Keratinocyte (primary cell): ENCODE measurements around the gene TMEM234. TPM values are rescaled to one million over a fixed set of nuclear protein-coding genes. Genes with fewer than 3 reads are reported as not detected.

Source experiments
- DNase-seq: peaks from one replicate; pipeline ENCODE4 v3.0.0-alpha.2; 2011; ENCODE audit warnings: low read depth, missing footprints, low spot score
- FAIRE-seq: peaks from 2 replicates; lab custom pipeline; 2011; peaks lifted over from hg19 to GRCh38; lab: Jason Lieb, UNC
- H2AFZ ChIP-seq: 2 replicates; pipeline ENCODE4 v1.6.0; 2012; ENCODE audit warnings: low read length, control low read depth, inconsistent platforms; ENCODE audit not compliant: control insufficient read depth
- H3K27ac ChIP-seq: 2 replicates; pipeline ENCODE4 v1.5.1; 2011; ENCODE audit warnings: low read length; ENCODE audit not compliant: control insufficient read depth, insufficient read depth
- H3K27me3 ChIP-seq: 3 replicates; pipeline ENCODE4 v1.6.0; 2011; ENCODE audit warnings: low read length; ENCODE audit not compliant: control insufficient read depth, insufficient read depth; ENCODE audit errors: extremely low read depth
- H3K36me3 ChIP-seq, 2 experiments: 2 replicates in 1 of 2; 3 replicates in 1 of 2; pipeline ENCODE4 v1.5.1; 2011; ENCODE audit warnings: low read length in 2 of 2, mild to moderate bottlenecking in 1 of 2; ENCODE audit not compliant: control insufficient read depth in 2 of 2, insufficient read depth in 2 of 2; ENCODE audit errors: extremely low read depth in 1 of 2
- H3K4me1 ChIP-seq: 3 replicates; pipeline ENCODE4 v1.5.1; 2011; ENCODE audit warnings: low read length; ENCODE audit not compliant: control insufficient read depth, insufficient read depth; ENCODE audit errors: extremely low read depth
- H3K4me2 ChIP-seq: 3 replicates; pipeline ENCODE4 v1.6.0; 2011; ENCODE audit warnings: low read depth, low read length; ENCODE audit not compliant: control insufficient read depth, insufficient read depth; ENCODE audit errors: extremely low read depth
- H3K4me3 ChIP-seq, 3 experiments: fragments of 200-600 bp in 1 of 3; sonication (generic) in 1 of 3; 2 replicates in 2 of 3; 3 replicates in 1 of 3; pipeline ENCODE4 v1.5.1; 2011 to 2016; ENCODE audit warnings: low read length in 3 of 3, mild to moderate bottlenecking in 3 of 3, control low read depth in 2 of 3, inconsistent platforms in 1 of 3, low read depth in 1 of 3, mixed read lengths in 1 of 3, mixed run types in 1 of 3, moderate library complexity in 1 of 3; ENCODE audit not compliant: control insufficient read depth in 2 of 3, insufficient read depth in 2 of 3; ENCODE audit errors: extremely low read depth in 1 of 3
- H3K79me2 ChIP-seq: 2 replicates; pipeline ENCODE4 v1.6.0; 2012; ENCODE audit warnings: low read length; ENCODE audit not compliant: control insufficient read depth, insufficient read depth
- H3K9ac ChIP-seq: 3 replicates; pipeline ENCODE4 v1.6.0; 2011; ENCODE audit warnings: low read length; ENCODE audit not compliant: control insufficient read depth, insufficient read depth; ENCODE audit errors: extremely low read depth
- H3K9me1 ChIP-seq: 3 replicates; pipeline ENCODE4 v1.6.0; 2011; ENCODE audit warnings: low read length; ENCODE audit not compliant: control insufficient read depth, insufficient read depth; ENCODE audit errors: extremely low read depth
- H3K9me3 ChIP-seq: 2 replicates; pipeline ENCODE4 v1.5.1; 2012; ENCODE audit warnings: low read depth, low read length; ENCODE audit not compliant: control insufficient read depth
- H4K20me1 ChIP-seq: 3 replicates; pipeline ENCODE4 v1.6.0; 2011; ENCODE audit warnings: low read length; ENCODE audit not compliant: control insufficient read depth, insufficient read depth; ENCODE audit errors: extremely low read depth
- EZH2 ChIP-seq: IDR thresholded peaks from one replicate; pipeline ENCODE4 v1.6.1; 2012; ENCODE audit warnings: inconsistent platforms, mild to moderate bottlenecking, low read length, moderate library complexity
- dilution Hi-C: fragments of 300-500 bp; cut with MboI; formaldehyde crosslinking; loops from one replicate; pipeline ENCODE4 v1.7.0; 2020; ENCODE audit warnings: low sequenced_read_pairs; ENCODE audit not compliant: extremely low pct_ligation_motif_present
- polyA plus RNA-seq, 5 experiments: library from polyadenylated mRNA; depleted of rRNA in 3 of 5; stranded (reverse) in 3 of 5; stranded (forward) in 1 of 5; unstranded in 1 of 5; fragments of >200 nt; gene quantifications; 1 replicate in 1 of 5; 2 replicates in 3 of 5; 3 replicates in 1 of 5; pipeline versions ENCODE4 v1.2.1 to v1.2.3, GENCODE V29; 2011 to 2012; ENCODE audit warnings: missing spikeins in 2 of 5, low read depth in 1 of 5, low replicate concordance in 1 of 5
- TF ChIP-seq, protein P1 (sequence below), 3 experiments: IDR thresholded peaks in 1 of 3; conservative IDR thresholded peaks in 1 of 3; optimal IDR thresholded peaks in 1 of 3; 2 replicates in 2 of 3; 3 replicates in 1 of 3; pipeline versions ENCODE3 to v1.5.1; 2011; ENCODE audit warnings: low read length in 3 of 3, mild to moderate bottlenecking in 3 of 3, moderate library complexity in 2 of 3, control low read depth in 1 of 3, inconsistent platforms in 1 of 3; ENCODE audit not compliant: insufficient read depth in 2 of 3; ENCODE audit errors: extremely low read depth in 1 of 3

TMEM234 gene
- polyA plus RNA-seq, 1 donor (not counting 4 experiments of a cell fraction or from before 2014, with no cell fraction given), result 14.4 TPM

GRCh38 chr1:32215629-32216480, 6.3 kb downstream of the TMEM234 start:
- H3K36me3 ChIP-seq, result peaks cover 19 to 34% of the 10 kb centered on the region in 2 experiments
- peaks cover 21% of the 10 kb centered on the region for H3K4me1 ChIP-seq
- H3K4me3 ChIP-seq, result peak overlapping the region in 1 of 3 experiments; percentile 0
- peaks cover 3% of the 10 kb centered on the region for H3K79me2 ChIP-seq
- TF ChIP-seq, protein P1, sequence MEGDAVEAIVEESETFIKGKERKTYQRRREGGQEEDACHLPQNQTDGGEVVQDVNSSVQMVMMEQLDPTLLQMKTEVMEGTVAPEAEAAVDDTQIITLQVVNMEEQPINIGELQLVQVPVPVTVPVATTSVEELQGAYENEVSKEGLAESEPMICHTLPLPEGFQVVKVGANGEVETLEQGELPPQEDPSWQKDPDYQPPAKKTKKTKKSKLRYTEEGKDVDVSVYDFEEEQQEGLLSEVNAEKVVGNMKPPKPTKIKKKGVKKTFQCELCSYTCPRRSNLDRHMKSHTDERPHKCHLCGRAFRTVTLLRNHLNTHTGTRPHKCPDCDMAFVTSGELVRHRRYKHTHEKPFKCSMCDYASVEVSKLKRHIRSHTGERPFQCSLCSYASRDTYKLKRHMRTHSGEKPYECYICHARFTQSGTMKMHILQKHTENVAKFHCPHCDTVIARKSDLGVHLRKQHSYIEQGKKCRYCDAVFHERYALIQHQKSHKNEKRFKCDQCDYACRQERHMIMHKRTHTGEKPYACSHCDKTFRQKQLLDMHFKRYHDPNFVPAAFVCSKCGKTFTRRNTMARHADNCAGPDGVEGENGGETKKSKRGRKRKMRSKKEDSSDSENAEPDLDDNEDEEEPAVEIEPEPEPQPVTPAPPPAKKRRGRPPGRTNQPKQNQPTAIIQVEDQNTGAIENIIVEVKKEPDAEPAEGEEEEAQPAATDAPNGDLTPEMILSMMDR (optimal IDR thresholded peaks at IDR 0.05 in 1 of 3, IDR thresholded peaks at IDR 0.05 in 1 of 3, conservative IDR thresholded peaks at IDR 0.05 in 1 of 3; ENCODE audit: extremely low read depth in 1 of 3, insufficient read depth in 2 of 3, low read length in 3 of 3), result peak; percentile 88 to 91 (median 90)
- no peak for TF ChIP-seq EZH2
- no peaks in the 10 kb centered on the region for H3K9me3 ChIP-seq
- peak overlapping the region; percentile 52 for H3K4me2 ChIP-seq
- DNase-seq (no peak), FAIRE-seq (peak; percentile 80)
- H3K9ac ChIP-seq, result peak overlapping the region; percentile 67
- H3K27ac ChIP-seq, result peak overlapping the region; percentile 76
- dilution Hi-C loops, result no loop called here
- no peak overlapping the region for H2AFZ ChIP-seq
- H3K27me3 ChIP-seq, result no peaks in the 10 kb centered on the region
- no peaks in the 10 kb centered on the region for H4K20me1 ChIP-seq
- H3K9me1 ChIP-seq, result no peaks in the 10 kb centered on the region

DNA sequence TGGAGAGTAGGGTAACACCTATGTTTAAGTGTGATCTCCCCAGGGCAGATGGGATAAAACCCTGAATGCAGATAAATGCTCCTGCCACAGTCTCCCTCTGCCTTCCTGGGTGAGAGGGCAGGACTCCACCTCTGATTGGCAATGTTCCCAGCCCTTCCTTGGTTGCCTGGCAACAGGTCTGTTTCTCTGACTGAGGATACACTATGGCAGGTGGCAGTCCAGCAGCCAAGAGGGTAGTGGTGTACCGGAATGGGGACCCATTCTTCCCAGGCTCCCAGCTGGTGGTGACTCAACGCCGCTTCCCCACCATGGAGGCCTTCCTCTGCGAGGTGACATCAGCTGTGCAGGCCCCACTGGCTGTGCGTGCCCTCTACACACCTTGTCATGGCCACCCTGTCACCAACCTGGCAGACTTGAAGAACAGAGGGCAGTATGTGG, 13.2 kb downstream of the TMEM234 start, which contains the start of gene DCDC2B:
DCDC2B (plus strand) TSS at position 199 of the 438 bp plus-strand sequence; CDS start at position 204, 5 bp downstream.
- Histone ChIP-seq H3K36me3 (peaks cover 3 to 5% of the 10 kb centered on the region in 2 experiments), H3K9me1 (no peaks in the 10 kb centered on the region), H3K9ac (no peak within 1 kb of the TSS), H3K9me3 (no peaks in the 10 kb centered on the region), H3K79me2 (no peaks in the 10 kb centered on the region), H3K4me1 (peaks cover 11% of the 10 kb centered on the region), H2AFZ (no peak within 1 kb of the TSS), H4K20me1 (no peaks in the 10 kb centered on the region), H3K4me2 (no peak within 1 kb of the TSS), H3K4me3 (no peak within 1 kb of the TSS), H3K27ac (no peak within 1 kb of the TSS), H3K27me3 (no peaks in the 10 kb centered on the region)
- TF ChIP-seq, protein P1 (optimal IDR thresholded peaks at IDR 0.05 in 1 of 3, IDR thresholded peaks at IDR 0.05 in 1 of 3, conservative IDR thresholded peaks at IDR 0.05 in 1 of 3; ENCODE audit: extremely low read depth in 1 of 3, insufficient read depth in 2 of 3, low read length in 3 of 3), result no peak
- no peak for TF ChIP-seq EZH2
- DNase-seq (no peak), FAIRE-seq (no peak)
- dilution Hi-C loops, result no loop called here
